Measurements from ENCODE around the gene A2ML1.

GRCh38 chr12:8828257-8829124 lies 6.1 kb downstream of the A2ML1 start:
- TF ChIP-seq, protein P1, sequence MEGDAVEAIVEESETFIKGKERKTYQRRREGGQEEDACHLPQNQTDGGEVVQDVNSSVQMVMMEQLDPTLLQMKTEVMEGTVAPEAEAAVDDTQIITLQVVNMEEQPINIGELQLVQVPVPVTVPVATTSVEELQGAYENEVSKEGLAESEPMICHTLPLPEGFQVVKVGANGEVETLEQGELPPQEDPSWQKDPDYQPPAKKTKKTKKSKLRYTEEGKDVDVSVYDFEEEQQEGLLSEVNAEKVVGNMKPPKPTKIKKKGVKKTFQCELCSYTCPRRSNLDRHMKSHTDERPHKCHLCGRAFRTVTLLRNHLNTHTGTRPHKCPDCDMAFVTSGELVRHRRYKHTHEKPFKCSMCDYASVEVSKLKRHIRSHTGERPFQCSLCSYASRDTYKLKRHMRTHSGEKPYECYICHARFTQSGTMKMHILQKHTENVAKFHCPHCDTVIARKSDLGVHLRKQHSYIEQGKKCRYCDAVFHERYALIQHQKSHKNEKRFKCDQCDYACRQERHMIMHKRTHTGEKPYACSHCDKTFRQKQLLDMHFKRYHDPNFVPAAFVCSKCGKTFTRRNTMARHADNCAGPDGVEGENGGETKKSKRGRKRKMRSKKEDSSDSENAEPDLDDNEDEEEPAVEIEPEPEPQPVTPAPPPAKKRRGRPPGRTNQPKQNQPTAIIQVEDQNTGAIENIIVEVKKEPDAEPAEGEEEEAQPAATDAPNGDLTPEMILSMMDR (IDR thresholded peaks at IDR 0.05): no peak
- TF ChIP-seq ZFX (IDR thresholded peaks at IDR 0.05; ENCODE audit: borderline replicate concordance): no peak
